SK-N-MC (cell line): ENCODE data around the gene HYAL2.

Experiments
- EZH2 ChIP-seq: fragments of 200-600 bp; sonication (generic); IDR thresholded peaks from one replicate; pipeline ENCODE4 v1.6.1; 2017; ENCODE audit warnings: antibody characterized with exemption
- POLR2AphosphoS5 ChIP-seq: IDR thresholded peaks from 2 replicates; pipeline ENCODE4 v1.6.1; 2012; ENCODE audit warnings: mild to moderate bottlenecking, low read depth, low read length, borderline replicate concordance

- no peak for TF ChIP-seq EZH2
- TF ChIP-seq POLR2AphosphoS5: peak; percentile 2; the same call in 1 of the 2 replicates
These were observed 36.0 kb downstream of the HYAL2 start for GRCh38 chr3:50286322-50287227.
